H1 (cell line): Measurements from ENCODE around the gene TIAL1. TPM values are rescaled to one million over a fixed set of nuclear protein-coding genes. Genes with fewer than 3 reads are reported as not detected.

ENCODE experiments used
- CTCF ChIA-PET: fragments of 300-600 bp; sonication (Branson Sonifier 250); formaldehyde crosslinking; loops from one replicate; lab custom pipeline; 2021; ENCODE audit not compliant: partially characterized antibody; lab: Charles Lee
- POLR2A ChIA-PET: fragments of 300-600 bp; sonication (Branson Sonifier 250); formaldehyde crosslinking; loops from one replicate; lab custom pipeline; 2021; ENCODE audit warnings: inconsistent platforms; ENCODE audit not compliant: partially characterized antibody; lab: Charles Lee
- DNase-seq, 2 experiments: peaks; one replicate each; pipeline versions ENCODE4 v3.0.0 to v3.0.0-alpha.2; 2010 to 2022; ENCODE audit warnings: low spot score in 2 of 2, low read depth in 1 of 2, mixed read lengths in 1 of 2
- FAIRE-seq: peaks from 2 replicates; lab custom pipeline; 2011; peaks lifted over from hg19 to GRCh38; lab: Jason Lieb, UNC
- H2AFZ ChIP-seq: 2 replicates; pipeline ENCODE4 v1.8.1; 2012; ENCODE audit warnings: low read length, inconsistent platforms
- H2AK5ac ChIP-seq: 2 replicates; pipeline ENCODE4 v1.6.1; 2013; ENCODE audit warnings: low read depth, low read length
- H2BK120ac ChIP-seq: replicated peaks from 2 replicates; pipeline ENCODE3; 2013; ENCODE audit warnings: low read depth, low read length, inconsistent platforms
- H2BK12ac ChIP-seq: 2 replicates; pipeline ENCODE4 v1.6.1; 2013; ENCODE audit warnings: low read depth, low read length
- H2BK15ac ChIP-seq: 2 replicates; pipeline ENCODE4 v1.6.1; 2013; ENCODE audit warnings: low read length
- H2BK20ac ChIP-seq: 2 replicates; pipeline ENCODE4 v1.6.1; 2013; ENCODE audit warnings: low read length
- H2BK5ac ChIP-seq: 2 replicates; pipeline ENCODE4 v1.6.1; 2013; ENCODE audit warnings: low read depth, low read length
- H3K14ac ChIP-seq: 2 replicates; pipeline ENCODE4 v1.6.1; 2013; ENCODE audit warnings: inconsistent platforms; ENCODE audit not compliant: insufficient read length
- H3K18ac ChIP-seq: 2 replicates; pipeline ENCODE4 v1.6.1; 2013; ENCODE audit warnings: low read length; ENCODE audit errors: extremely low read depth
- H3K23ac ChIP-seq: 2 replicates; pipeline ENCODE4 v1.6.1; 2013; ENCODE audit warnings: inconsistent platforms; ENCODE audit not compliant: insufficient read length
- H3K23me2 ChIP-seq: 2 replicates; pipeline ENCODE4 v1.6.1; 2013; ENCODE audit warnings: low read depth, low read length
- H3K27ac ChIP-seq: 2 replicates; pipeline ENCODE4 v1.6.1; 2011; ENCODE audit warnings: low read depth, low read length, inconsistent platforms
- H3K27me3 ChIP-seq, 4 experiments: replicated peaks in 1 of 4; 1 replicate in 1 of 4; 2 replicates in 3 of 4; pipeline versions ENCODE4 v1.6.1 to v1.8.1; 2011 to 2013; ENCODE audit warnings: low read length in 3 of 4, mild to moderate bottlenecking in 3 of 4, inconsistent platforms in 2 of 4, mixed read lengths in 2 of 4, moderate library complexity in 1 of 4; ENCODE audit not compliant: control insufficient read depth in 3 of 4, insufficient read depth in 3 of 4; ENCODE audit errors: extremely low read depth in 1 of 4
- H3K36me3 ChIP-seq, 4 experiments: 2 replicates each; pipeline versions ENCODE4 v1.6.1 to v1.8.1; 2011 to 2013; ENCODE audit warnings: mild to moderate bottlenecking in 4 of 4, low read length in 3 of 4, moderate library complexity in 2 of 4, control low read depth in 1 of 4, inconsistent platforms in 1 of 4; ENCODE audit not compliant: insufficient read depth in 4 of 4, control insufficient read depth in 2 of 4
- H3K4ac ChIP-seq: replicated peaks from 2 replicates; pipeline ENCODE3; 2013; ENCODE audit warnings: low read length, low read depth, mixed read lengths, inconsistent platforms; ENCODE audit not compliant: insufficient read length
- H3K4me1 ChIP-seq, 4 experiments: replicated peaks in 1 of 4; 1 replicate in 1 of 4; 2 replicates in 3 of 4; pipeline versions ENCODE4 v1.6.1 to v1.8.1; 2011 to 2013; ENCODE audit warnings: low read length in 3 of 4, inconsistent platforms in 2 of 4, mixed read lengths in 1 of 4; ENCODE audit not compliant: insufficient read depth in 4 of 4, control insufficient read depth in 3 of 4
- H3K4me2 ChIP-seq, 2 experiments: 2 replicates each; pipeline versions ENCODE4 v1.6.1 to v1.8.1; 2011 to 2013; ENCODE audit warnings: low read depth in 2 of 2, low read length in 2 of 2, control low read depth in 1 of 2, inconsistent platforms in 1 of 2, mild to moderate bottlenecking in 1 of 2; ENCODE audit not compliant: insufficient read depth in 1 of 2
- H3K4me3 ChIP-seq, 4 experiments: fragments of 200-600, 300-600 bp in 1 of 4; sonication (generic), shearing (Covaris generic), sonication (Bioruptor Twin) in 1 of 4; 2 replicates each; pipeline versions ENCODE4 v1.5.1 to v1.8.1; 2011 to 2016; ENCODE audit warnings: low read length in 4 of 4, low read depth in 3 of 4, control low read depth in 2 of 4, inconsistent platforms in 2 of 4, mild to moderate bottlenecking in 2 of 4, mixed read lengths in 1 of 4, moderate library complexity in 1 of 4; ENCODE audit not compliant: insufficient read depth in 2 of 4; ENCODE audit errors: extremely low read depth in 1 of 4
- H3K56ac ChIP-seq: replicated peaks from 2 replicates; pipeline ENCODE3; 2013; ENCODE audit warnings: low read depth, mild to moderate bottlenecking, mixed read lengths, low read length, inconsistent platforms; ENCODE audit not compliant: insufficient read length
- H3K79me1 ChIP-seq: 2 replicates; pipeline ENCODE4 v1.6.1; 2013; ENCODE audit warnings: low read depth, low read length, control low read depth
- H3K79me2 ChIP-seq, 2 experiments: 2 replicates each; pipeline versions ENCODE4 v1.6.1 to v1.8.1; 2012 to 2013; ENCODE audit warnings: low read length in 2 of 2, mild to moderate bottlenecking in 2 of 2, inconsistent platforms in 1 of 2; ENCODE audit not compliant: insufficient read depth in 2 of 2, control insufficient read depth in 1 of 2
- H3K9ac ChIP-seq, 4 experiments: replicated peaks in 1 of 4; 1 replicate in 1 of 4; 2 replicates in 3 of 4; pipeline versions ENCODE4 v1.6.1 to v1.8.1; 2011 to 2013; ENCODE audit warnings: low read depth in 3 of 4, low read length in 3 of 4, control low read depth in 2 of 4, mild to moderate bottlenecking in 2 of 4, moderate library complexity in 2 of 4, inconsistent platforms in 1 of 4; ENCODE audit errors: extremely low read depth in 1 of 4
- H3K9me3 ChIP-seq, 2 experiments: 2 replicates each; pipeline versions ENCODE4 v1.6.1 to v1.8.1; 2012 to 2013; ENCODE audit warnings: mild to moderate bottlenecking in 2 of 2, moderate library complexity in 2 of 2, control low read depth in 1 of 2, inconsistent platforms in 1 of 2, low read depth in 1 of 2, low read length in 1 of 2, mixed read lengths in 1 of 2; ENCODE audit not compliant: insufficient read depth in 2 of 2
- H4K20me1 ChIP-seq, 2 experiments: replicated peaks in 1 of 2; 2 replicates each; pipeline versions ENCODE3 to v1.8.1; 2011 to 2013; ENCODE audit warnings: inconsistent platforms in 2 of 2, low read length in 2 of 2, mild to moderate bottlenecking in 1 of 2; ENCODE audit not compliant: insufficient read depth in 2 of 2, control insufficient read depth in 1 of 2
- H4K5ac ChIP-seq: 2 replicates; pipeline ENCODE4 v1.6.1; 2013; ENCODE audit warnings: low read length, low read depth, mixed read lengths, inconsistent platforms; ENCODE audit not compliant: insufficient read length
- H4K8ac ChIP-seq: 2 replicates; pipeline ENCODE4 v1.8.0; 2013; ENCODE audit warnings: mild to moderate bottlenecking, moderate library complexity, low read length, inconsistent platforms; ENCODE audit not compliant: insufficient read depth; ENCODE audit errors: extremely low read depth
- H4K91ac ChIP-seq: replicated peaks from 2 replicates; pipeline ENCODE3; 2013; ENCODE audit warnings: low read length, mixed read lengths, inconsistent platforms; ENCODE audit not compliant: insufficient read length
- ATF2 ChIP-seq: IDR thresholded peaks from 2 replicates; pipeline ENCODE4 v1.6.1; 2012; ENCODE audit warnings: low read length, inconsistent platforms
- CTBP2 ChIP-seq: IDR thresholded peaks from 2 replicates; pipeline ENCODE4 v1.7.0; 2011; ENCODE audit warnings: borderline replicate concordance, mild to moderate bottlenecking, moderate library complexity, mixed read lengths, low read length; ENCODE audit not compliant: insufficient read depth, insufficient read length
- JUND ChIP-seq: IDR thresholded peaks from 2 replicates; pipeline ENCODE4 v1.6.1; 2011; ENCODE audit warnings: mild to moderate bottlenecking, improper control_type of control experiment, low read length
- POU5F1 ChIP-seq: IDR thresholded peaks from 2 replicates; pipeline ENCODE4 v1.6.1; 2011; ENCODE audit warnings: low read depth, mild to moderate bottlenecking, low read length, moderate library complexity
- RBBP5 ChIP-seq: IDR thresholded peaks from 2 replicates; pipeline ENCODE4 v1.7.1; 2012; ENCODE audit warnings: low read depth, mild to moderate bottlenecking, inconsistent platforms, low read length, moderate library complexity, borderline replicate concordance
- YY1 ChIP-seq: IDR thresholded peaks from 2 replicates; pipeline ENCODE4 v1.6.1; 2011; ENCODE audit warnings: low read depth, mild to moderate bottlenecking, low read length
- WGBS, 2 experiments: shearing (Covaris generic) in 1 of 2; methylation state at CpG; one replicate each; pipeline versions ENCODE4 v1.1.6 to v1.1.7; 2013 to 2015; ENCODE audit warnings: low lambda C conversion rate in 2 of 2, mixed read lengths in 2 of 2, inconsistent platforms in 1 of 2, low coverage in 1 of 2, missing lambda C conversion rate in 1 of 2; ENCODE audit not compliant: insufficient replicate concordance in 2 of 2, insufficient coverage in 1 of 2, insufficient read length in 1 of 2; ENCODE audit errors: extremely low coverage in 1 of 2, missing lambda C conversion rate in 1 of 2; 5-methylcytosine and 5-hydroxymethylcytosine counted together
- polyA plus RNA-seq, 7 experiments: library from polyadenylated mRNA; depleted of rRNA in 3 of 7; stranded (reverse) in 5 of 7; unstranded in 2 of 7; fragments of >200 nt in 5 of 7; fragments of 200-250 nt in 2 of 7; gene quantifications; 1 replicate in 5 of 7; 2 replicates in 1 of 7; 4 replicates in 1 of 7; pipeline versions ENCODE4 v1.2.1 to v1.2.3, GENCODE V29; 2011 to 2013; ENCODE audit warnings: missing spikeins in 2 of 7, mixed read lengths in 2 of 7
- total RNA-seq: library from RNA; stranded (reverse); fragmentation: NEBNext Ultra II Directional; extraction: Animal tissue kit (Norgen Biotek cat#: 25700); gene quantifications from 2 replicates; pipeline ENCODE4 v1.2.1, GENCODE V29; 2021

TIAL1 gene
- total and polyA plus RNA-seq, 2 of the 8 experiments (the other 6 are each of a cell fraction or from before 2014, with no cell fraction given), result 50.4 to 166 TPM

GRCh38 chr10:119536508-119537025 is 60.2 kb downstream of the TIAL1 start:
- Histone ChIP-seq H4K20me1 (peaks cover 0 to 4% of the 10 kb centered on the region in 2 experiments), H3K27ac (no peak overlapping the region), H2BK12ac (no peak overlapping the region), H3K36me3 (no peaks in the 10 kb centered on the region; a peak in 1 of 8 replicates), H3K27me3 (peaks cover 6 to 19% (median 13%) of the 10 kb centered on the region in 4 experiments), H3K23ac (no peak overlapping the region), H3K9ac (no peak overlapping the region; a peak in 1 of 7 replicates), H2BK120ac (no peak overlapping the region), H3K56ac (no peak overlapping the region), H3K79me1 (no peaks in the 10 kb centered on the region), H2BK20ac (no peak overlapping the region), H2BK5ac (no peak overlapping the region), H3K18ac (no peak overlapping the region), H3K79me2 (no peaks in the 10 kb centered on the region), H4K5ac (no peak overlapping the region), H3K9me3 (no peaks in the 10 kb centered on the region), H3K14ac (no peak overlapping the region), H4K91ac (no peak overlapping the region), H3K23me2 (no peaks in the 10 kb centered on the region), H3K4ac (no peak overlapping the region), H3K4me1 (peaks cover 2 to 5% (median 2%) of the 10 kb centered on the region in 4 experiments; a peak in 4 of 7 replicates), H4K8ac (no peak overlapping the region), H2BK15ac (no peak overlapping the region), H2AFZ (no peak overlapping the region), H3K4me3 (no peak overlapping the region), H2AK5ac (no peak overlapping the region), H3K4me2 (no peak overlapping the region)
- FAIRE-seq, result no peak
- POLR2A ChIA-PET, result no interaction called here
- DNase-seq, result no peak
- CTCF ChIA-PET, result interaction anchor here (1.0 kb wide), 1 partner anchor 13 kb away, joined by 5 read pairs; no protein-coding TSS in a partner anchor
- 86% methylated on average over 9 of the region's 9 CpGs; no CpG with 5 or more reads in 1 of the 2 experiments for WGBS, 2 experiments
- no peak for TF ChIP-seq POU5F1
- no peak for TF ChIP-seq YY1
- no peak for TF ChIP-seq ATF2
- TF ChIP-seq RBBP5, result no peak
- no peak for TF ChIP-seq JUND
- TF ChIP-seq CTBP2, result no peak
